HG03060 (cell line): ENCODE results near the gene WDSUB1.

Experiments
- ATAC-seq: cut with Tn5 transposase; IDR thresholded peaks from one replicate; pipeline ENCODE4 v1.9.1; 2021; ENCODE audit warnings: low read depth, moderate number of reproducible peaks; ENCODE audit not compliant: unreplicated experiment

WDSUB1 gene

DNA sequence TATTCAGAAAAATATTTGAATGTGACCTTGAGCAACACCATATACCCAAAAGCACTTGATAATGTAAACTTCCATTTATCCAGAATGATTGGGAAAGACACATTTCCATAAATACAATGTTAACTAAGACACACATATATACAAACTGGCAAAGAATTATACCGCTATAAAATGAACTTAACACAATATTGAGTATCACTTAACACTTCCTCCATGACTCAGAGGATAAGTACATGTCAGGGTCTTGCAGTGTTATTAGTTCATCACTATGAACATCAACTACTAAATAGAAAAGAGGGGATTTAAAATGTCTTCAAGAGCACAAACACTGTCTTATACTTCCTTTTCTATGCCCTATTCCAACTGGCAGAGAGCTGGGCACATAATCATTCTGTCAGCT lies 18.6 kb downstream of the WDSUB1 start:
- no peak for ATAC-seq

DNA sequence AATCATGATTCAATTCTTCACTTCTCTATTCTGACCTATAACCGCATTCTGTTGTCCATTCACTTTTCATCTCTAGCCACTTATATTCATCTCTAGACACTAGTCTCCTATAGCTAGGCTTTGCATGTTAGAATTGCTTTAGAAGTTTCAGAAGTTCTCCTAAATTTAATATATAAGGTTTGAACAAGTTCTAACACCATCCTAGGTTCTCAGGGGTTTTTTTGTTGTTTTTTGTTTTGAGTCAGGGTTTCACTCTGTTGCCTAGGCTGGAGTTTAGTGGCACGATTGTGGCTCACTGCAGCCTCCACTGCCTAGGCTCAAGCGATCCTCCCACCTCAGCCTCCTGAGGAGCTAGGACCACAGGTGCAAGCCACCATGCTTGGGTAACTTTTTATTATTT lies 19.9 kb downstream of the WDSUB1 start:
- no peak for ATAC-seq

DNA sequence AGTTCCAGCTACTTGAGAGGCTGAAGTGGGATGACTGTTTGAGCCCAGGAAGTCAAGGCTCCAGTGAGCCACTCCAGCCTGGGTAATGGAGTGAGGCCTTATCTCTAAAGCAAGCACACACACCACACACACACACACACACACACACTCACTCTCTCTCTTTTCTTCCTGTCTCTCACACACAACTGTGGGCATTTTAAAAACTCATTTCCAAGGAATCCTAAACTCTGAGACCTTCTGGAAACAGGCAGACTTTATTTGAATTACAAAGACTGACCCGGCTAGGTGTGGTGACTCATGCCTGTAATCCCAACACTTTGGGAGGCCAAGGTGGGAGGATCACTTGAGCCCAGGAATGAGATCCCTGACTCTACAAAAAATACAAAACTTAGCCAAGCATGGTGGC lies 21.3 kb downstream of the WDSUB1 start:
- no peak for ATAC-seq

DNA sequence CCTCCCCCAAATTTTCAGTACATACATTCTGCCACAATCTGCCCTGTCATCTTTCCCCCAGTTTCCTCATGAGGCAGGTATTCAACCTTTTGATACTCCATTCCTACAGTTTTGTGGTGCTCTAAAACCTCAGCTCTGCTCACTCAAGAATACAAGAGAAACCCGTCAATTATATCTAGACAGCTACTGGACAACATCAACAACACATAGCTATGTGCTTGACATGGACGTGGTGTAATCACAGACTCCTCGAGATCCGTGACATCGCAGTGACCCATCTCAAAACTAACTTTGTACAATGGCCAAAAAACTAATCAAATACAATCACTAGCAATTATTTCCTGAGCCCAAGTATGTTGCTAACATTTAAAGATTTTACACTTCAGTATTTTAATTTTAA lies 23.6 kb downstream of the WDSUB1 start:
- no peak for ATAC-seq

DNA sequence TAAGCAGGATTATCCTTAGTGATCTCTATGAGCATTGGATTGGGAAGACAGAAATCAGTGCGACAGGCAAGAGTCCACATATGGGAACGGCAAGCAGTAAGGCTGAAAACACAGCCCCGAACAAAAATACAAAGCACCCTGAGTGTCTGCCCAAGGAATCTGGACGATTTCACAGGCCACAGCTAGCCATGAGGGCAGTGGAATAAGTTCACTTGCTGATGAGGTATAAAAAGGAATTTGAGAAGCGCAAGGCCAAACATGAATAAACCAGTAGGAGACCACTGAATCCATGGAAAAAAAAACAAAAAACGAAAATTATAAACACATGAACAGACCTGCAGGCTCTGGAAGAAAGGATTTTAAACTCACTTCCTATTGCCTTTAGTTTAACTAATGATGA lies 24.3 kb downstream of the WDSUB1 start:
- ATAC-seq, result no peak

DNA sequence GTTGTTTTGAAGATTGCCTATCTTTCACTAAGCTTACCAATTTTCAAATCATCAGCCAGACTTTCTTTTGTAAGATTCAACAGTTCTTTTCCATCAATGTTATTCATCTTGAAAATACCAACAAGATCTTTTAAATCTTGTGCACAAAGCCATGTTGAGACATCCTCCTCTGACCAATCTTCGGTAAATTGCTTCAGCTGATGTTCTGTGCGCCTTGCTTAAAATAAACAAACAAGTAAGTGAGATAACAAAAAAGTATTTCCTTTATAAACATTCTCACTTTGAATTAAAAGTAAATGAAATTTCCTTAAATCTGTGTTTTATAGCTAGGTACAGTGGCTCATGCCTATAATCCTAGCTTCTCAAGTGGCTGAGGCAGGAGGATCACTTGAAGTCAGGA lies 30.3 kb downstream of the WDSUB1 start:
- no peak for ATAC-seq

DNA sequence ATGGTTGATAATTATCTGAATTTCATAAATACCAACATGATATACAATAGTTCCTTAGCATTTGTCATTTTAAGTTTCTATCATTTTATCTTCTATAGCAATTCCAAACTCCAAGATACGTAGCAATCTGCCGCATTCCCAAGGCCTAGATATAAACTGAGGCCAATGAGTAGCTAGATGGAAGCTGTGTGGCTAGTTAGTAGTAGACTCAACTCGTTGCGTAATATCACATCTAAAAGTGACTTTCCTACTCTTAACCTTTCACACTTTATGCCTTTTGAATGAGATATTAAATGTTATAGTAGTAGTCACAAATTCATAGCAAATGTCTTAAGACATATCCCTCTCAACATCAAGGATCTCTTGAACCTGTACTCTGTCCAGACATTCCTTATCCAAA lies 33.6 kb downstream of the WDSUB1 start:
- no peak for ATAC-seq

DNA sequence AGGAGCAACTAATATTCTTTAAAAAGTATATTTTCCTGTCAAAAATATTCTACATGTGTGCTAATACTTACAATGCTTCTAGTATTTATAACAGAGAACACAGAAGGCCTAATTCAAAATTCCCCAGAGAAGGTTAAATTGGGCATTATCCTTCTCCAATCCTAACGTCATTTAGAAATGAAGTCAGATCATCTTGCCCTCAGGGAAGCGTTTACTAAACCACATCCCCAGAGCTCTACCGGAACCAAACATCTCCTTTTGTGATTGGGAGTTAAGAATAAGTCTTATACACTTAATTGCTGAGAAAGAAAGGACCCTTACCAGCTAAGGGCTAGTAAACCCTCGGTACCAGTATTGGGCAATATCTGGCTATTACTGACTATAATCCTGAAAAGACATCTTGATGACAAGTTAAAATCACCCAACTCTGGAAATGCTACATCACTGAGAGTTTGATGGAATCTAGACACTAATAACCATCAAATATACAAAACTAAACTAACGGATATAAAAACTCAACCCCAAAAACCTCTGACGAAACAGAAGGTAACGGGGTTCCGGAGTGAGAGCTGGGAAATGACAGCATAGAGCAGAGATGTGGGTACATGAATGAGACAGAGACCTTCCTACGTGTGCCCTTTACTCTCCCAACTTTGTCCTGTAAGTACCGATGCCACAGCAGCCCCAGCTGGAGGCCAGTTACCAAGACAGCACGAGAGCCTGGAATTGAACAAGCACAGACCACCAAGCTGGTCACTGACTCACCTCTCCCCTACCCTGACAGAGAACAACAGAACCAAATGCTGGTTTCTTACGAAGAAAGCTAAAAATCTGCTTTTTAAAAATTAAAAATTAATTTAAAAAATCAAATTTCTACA lies 35.0 kb downstream of the WDSUB1 start:
- no peak for ATAC-seq

DNA sequence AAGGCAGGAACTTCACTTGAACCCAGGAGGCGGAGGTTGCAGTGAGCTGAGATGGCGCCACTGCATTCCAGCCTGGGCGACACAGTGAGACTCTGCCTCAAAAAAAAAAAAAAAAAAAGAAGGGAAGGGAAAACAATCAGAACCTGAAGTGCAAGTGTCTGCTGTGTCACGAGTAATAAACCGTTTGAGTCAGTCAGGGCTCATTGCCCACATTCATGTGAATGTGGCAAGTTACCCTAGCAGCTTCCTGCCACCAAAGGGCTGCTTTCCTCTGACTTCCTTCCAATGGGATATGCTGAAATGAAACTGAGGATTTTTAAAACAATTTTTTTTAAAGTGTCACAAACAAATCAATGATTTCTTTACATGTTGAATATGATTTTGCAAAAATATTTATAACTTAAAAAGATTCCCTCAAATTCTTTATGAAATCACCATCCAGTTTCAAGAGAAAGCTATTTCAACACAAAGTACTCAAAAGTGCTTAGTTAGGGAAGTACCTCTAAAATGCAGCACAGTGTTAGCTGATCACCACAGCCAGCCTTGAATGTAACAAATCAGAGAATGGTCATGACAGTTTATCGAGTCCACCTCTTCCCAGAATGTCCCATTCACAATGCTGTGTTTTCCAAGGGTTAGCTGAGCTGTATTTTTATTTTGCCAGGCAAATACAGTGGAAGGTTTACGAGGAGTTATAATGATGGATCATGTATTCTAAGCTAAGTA lies 36.4 kb downstream of the WDSUB1 start:
- no peak for ATAC-seq

DNA sequence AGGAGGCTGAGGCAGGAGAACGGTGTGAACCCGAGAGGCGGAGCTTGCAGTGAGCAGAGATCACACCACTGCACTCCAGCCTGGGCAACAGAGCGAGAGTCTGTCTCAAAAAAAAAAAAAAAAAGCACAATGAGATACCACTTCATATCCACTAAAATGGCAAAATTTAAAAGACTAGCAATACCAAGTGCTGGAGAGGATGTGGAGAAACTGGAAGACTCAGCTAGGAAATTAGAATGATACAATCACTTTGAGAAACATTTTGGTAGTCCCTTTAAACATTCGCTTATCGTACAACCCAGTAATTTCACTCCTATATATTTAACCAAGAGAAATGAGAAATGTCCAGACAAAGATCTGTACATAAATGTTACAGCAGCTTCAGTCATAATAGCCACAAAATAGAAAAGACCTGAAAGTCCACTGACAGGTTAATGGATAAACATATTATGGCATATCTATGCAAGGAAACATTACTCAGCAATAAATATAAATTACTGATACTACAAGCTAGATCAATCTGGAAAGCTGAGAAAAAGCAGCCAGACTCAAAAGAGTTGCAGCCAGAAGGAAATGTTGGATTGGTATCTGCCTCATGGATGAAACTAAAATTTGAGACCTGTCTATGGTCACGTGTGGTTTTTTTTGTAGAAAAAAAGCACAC lies 40.0 kb downstream of the WDSUB1 start:
- ATAC-seq, result no peak

DNA sequence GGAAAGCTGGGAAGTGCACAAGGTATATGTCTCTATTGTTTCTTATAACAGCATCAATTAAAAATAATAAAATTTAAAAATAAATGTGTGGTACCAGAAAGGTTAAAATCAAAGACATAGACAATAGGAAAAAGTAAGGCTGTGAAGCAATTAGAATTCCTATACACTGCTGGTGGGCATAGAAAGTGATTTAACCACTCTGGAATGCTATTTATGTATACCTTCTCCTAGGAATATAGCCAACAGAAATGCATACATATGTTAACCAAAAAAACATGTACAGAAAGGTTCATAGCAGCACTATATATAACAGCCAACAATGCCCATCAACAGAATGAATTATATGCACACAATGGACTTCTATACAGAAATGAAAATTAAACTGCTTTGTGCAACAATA lies 43.0 kb downstream of the WDSUB1 start:
- ATAC-seq, result no peak

DNA sequence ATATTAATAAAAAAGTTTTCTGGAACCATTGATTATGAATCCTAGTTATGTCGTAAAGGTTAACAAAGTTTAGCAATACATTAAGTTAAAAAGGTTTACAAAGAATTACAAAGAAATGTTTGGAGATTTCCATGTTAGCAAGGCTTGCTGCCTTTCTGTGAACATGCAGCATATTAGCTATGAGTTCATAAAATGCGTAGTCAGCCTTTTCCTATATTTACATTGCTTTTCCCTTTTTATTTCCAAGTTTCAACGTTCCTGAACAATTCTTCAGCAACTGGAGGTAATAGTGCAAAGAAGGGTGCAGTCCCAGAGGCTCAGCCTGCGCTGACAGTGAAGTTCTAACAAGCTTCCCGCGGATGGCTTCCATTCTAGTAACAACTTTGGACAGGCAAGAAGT lies 51.6 kb downstream of the WDSUB1 start:
- no peak for ATAC-seq

DNA sequence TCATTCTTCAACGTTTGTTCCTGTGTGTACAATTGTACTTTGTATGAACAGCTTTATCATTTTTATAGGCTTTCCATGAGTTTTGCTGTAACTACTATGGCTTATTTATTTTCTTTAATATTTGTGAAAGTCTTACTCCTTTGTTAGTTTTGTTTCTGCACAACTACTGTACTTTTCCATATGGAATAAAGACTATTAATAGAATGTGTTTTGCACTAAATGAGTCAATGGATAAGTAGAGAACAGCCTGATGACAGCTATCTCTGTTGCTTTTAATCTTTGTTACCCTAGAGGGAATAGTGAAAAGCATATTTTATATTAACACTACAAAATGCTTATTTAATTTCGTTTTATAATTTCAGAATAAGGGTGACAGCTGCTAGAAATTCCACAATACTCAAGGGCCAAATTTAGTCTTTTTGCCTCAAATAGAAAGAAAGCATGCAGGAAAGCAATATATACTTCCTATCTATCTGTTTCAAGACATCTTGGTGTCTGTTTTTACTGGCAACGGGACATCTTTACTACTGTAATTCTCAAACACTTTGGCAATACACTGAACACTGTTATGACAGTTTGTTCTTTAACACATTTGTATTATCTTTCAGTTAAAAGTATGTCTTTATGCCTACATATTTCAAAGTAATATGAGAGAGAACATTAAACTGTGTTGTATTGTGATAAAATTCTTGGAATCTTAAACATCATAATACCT lies 53.9 kb downstream of the WDSUB1 start:
- no peak for ATAC-seq

DNA sequence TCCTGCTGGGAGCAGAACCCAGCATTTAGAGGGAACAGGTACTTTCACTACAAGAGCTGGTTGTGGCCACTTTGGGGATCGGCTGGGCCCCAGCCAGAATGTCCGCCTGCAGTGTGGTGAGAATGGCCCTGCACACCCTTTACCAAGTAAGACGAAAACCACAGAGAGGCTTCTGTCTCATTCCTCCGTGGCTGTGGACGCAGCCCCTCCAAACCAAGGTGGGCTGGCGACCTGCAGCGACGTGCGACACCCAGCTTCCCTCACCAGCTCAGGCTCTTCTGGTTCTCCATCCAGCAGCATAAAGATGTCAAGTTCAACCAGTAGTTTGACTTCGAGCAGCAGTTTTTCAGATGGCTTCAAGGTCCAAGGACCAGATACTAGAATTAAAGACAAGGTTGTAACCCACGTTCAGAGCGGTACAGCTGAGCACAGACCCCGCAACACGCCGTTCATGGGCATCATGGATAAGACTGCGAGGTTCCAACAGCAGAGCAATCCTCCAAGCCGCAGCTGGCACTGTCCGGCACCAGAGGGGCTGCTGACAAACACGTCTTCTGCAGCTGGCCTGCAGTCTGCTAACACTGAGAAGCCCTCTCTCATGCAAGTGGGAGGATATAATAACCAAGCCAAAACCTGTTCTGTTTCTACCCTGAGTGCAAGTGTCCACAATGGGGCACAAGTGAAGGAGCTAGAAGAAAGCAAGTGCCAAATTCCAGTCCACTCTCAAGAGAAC lies 56.2 kb downstream of the WDSUB1 start:
- ATAC-seq, result no peak

DNA sequence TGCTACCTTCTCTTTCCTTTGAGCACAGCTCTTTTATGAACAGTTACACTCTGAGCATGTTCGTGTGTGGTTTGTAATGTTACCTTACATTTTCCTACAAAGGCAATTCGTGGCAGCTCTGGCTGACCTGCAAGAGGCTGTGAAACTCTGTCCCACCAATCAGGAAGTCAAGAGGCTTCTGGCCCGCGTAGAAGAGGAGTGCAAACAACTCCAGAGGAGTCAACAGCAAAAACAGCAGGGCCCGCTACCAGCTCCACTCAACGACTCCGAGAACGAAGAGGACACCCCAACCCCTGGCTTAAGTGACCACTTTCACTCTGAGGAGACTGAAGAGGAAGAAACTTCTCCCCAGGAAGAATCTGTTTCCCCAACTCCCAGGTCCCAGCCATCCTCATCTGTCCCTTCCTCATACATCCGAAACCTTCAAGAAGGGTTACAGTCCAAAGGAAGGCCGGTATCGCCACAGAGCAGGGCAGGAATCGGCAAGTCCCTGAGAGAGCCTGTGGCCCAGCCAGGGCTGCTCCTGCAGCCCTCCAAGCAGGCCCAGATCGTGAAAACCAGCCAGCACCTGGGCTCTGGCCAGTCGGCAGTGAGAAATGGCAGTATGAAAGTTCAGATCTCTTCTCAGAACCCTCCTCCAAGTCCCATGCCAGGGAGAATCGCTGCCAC lies 56.9 kb downstream of the WDSUB1 start:
- ATAC-seq, result no peak

DNA sequence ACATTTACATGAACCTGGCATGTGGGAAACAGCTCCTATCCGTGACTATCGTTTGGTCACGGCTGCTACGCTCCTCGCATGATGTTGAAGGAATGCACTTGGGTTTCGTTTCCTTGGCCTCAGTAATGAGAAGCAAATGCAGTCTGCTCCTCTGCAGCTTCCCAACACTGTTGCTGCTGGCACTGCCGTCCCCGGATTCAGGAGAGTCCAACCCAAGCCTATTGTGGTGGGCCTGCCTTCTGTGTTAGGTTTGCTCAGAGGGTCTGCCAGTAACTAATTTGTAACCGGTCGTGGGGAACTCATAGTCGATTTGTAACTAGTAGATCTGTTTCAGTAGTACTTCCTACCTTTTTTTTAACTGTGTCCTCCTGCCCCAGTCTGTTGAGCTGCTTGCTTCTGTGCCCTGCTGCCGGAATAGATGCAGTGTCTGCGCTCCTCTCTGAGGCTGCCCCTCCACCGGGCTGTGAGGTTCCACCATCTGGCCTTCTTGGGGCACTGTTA lies 58.4 kb downstream of the WDSUB1 start:
- ATAC-seq, result no peak

DNA sequence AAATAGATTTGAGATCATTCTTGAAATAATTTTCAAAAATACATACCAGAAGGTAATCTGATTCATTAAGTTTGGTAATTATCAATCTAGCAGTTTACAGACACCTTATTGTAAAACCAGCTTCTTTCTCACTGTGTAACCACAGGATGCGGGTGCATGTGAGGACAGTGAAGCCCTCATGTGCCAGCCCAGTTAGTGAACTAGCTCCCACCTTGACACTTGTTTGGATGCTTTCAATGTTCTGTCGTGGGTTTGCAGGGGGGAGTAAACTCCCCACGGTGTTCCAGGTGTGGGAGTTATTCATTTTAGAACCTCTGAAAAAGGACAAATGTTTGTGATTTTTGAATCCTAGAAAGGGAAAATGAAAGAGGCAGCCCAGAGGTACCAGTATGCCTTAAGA lies 59.0 kb downstream of the WDSUB1 start:
- ATAC-seq, result no peak

DNA sequence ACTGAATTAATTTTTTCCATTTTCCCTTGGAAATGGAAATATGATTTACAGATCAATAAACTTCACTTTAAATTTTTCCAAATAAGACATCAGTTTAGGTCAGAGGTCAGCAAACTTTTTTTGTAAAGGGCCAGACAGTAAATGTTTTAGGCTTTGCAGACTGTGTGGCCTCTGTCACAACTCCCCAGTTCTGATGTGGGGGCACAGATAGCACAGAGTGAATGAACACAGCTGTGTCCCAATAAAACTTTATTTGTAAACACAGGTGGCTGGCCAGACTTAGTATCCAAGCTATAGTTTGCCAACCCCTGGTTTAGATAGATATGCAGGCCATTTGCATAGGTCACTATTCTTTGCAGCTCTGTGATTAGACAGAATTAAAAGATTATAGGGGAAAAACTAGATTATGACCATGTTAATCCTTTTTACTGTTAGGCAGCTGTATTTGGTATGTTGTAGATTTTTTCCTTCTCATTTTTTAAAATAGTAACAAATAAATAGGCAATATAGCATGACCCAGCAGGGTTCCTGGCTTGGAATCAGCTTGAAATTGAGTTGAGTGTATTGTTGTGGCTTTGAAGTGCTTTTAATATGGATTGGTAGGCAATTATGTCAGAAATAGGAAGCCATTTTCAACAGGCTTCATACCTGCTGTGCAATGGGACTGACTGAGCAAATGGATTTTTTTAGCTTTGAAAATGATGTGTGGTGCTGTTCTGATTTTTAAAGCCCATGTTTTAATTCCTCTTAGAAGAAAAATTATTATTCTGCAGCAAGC lies 59.7 kb downstream of the WDSUB1 start:
- ATAC-seq, result no peak

DNA sequence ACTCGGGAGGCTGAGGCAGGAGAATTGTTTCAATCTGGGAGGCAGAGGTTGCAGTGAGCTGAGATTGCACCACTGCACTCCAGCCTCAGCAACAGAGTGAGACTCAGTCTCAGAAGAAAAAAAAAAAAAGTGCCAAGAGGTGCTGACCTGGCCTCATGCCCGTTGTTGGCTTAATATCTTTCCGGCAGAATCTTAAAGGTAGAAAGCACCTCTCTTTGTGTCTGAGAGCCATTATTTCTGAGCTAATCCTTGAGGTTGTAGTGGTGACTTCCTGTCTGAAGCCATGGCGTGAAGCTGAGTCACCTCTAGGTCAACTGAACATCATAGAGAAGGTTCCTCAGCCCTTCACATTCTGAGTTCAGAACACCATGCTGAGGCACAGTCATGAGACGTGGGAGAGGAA lies 60.4 kb downstream of the WDSUB1 start:
- no peak for ATAC-seq
